ENCODE data around the gene TAF1L.
"Not testable (repeated sequence)": the region's sequence is repeated elsewhere in the genome, so short reads cannot be mapped to it uniquely, and the experiment has no call there.

The TAF1L gene

DNA sequence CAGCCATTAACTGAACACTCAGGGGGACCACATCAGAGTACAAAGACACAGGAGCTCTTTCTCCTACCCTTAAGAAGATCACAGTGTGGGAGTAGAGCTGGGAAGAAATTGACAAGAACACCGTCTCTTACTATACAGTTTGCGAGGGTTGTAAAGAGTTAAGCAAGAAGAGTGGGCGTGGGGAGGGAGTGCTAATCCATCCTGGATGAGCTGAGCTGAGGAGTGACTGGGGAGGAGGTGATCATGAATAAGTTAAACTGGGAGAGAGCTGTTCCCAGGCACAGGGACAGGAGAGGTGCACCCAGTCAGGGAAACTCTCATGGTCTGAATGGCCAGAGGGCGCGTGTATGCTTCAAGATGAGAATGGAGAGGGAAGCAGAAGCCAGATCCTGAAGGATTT lies 17.2 kb downstream of the TAF1L start:
- TF ChIP-seq, protein P1, sequence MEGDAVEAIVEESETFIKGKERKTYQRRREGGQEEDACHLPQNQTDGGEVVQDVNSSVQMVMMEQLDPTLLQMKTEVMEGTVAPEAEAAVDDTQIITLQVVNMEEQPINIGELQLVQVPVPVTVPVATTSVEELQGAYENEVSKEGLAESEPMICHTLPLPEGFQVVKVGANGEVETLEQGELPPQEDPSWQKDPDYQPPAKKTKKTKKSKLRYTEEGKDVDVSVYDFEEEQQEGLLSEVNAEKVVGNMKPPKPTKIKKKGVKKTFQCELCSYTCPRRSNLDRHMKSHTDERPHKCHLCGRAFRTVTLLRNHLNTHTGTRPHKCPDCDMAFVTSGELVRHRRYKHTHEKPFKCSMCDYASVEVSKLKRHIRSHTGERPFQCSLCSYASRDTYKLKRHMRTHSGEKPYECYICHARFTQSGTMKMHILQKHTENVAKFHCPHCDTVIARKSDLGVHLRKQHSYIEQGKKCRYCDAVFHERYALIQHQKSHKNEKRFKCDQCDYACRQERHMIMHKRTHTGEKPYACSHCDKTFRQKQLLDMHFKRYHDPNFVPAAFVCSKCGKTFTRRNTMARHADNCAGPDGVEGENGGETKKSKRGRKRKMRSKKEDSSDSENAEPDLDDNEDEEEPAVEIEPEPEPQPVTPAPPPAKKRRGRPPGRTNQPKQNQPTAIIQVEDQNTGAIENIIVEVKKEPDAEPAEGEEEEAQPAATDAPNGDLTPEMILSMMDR (IDR thresholded peaks at IDR 0.05; ENCODE audit: low read depth, low read length), result no peak
- H3K4me3 ChIP-seq (ENCODE audit: low read depth, low read length), result no peak overlapping the region

DNA sequence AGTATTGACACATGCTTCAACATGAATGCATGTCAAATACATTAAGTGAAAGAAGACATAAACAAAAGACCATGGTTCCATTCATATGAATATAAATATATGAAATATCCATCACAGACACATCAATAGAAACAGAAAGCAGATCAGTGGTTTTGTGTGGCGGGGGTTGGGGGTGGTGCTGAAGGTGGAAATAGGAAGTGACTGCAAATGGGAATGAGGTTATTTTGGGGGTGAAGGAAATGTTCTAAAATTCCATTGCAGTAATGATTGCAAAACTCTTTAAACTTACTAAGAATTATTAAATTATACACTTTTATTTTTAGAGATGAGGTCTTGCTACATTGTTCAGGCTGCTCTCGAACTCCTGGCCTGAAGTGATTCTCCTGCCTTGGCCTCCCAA lies 28.7 kb downstream of the TAF1L start:
- TF ChIP-seq, protein P1 (IDR thresholded peaks at IDR 0.05; ENCODE audit: low read depth, low read length), result no peak

DNA sequence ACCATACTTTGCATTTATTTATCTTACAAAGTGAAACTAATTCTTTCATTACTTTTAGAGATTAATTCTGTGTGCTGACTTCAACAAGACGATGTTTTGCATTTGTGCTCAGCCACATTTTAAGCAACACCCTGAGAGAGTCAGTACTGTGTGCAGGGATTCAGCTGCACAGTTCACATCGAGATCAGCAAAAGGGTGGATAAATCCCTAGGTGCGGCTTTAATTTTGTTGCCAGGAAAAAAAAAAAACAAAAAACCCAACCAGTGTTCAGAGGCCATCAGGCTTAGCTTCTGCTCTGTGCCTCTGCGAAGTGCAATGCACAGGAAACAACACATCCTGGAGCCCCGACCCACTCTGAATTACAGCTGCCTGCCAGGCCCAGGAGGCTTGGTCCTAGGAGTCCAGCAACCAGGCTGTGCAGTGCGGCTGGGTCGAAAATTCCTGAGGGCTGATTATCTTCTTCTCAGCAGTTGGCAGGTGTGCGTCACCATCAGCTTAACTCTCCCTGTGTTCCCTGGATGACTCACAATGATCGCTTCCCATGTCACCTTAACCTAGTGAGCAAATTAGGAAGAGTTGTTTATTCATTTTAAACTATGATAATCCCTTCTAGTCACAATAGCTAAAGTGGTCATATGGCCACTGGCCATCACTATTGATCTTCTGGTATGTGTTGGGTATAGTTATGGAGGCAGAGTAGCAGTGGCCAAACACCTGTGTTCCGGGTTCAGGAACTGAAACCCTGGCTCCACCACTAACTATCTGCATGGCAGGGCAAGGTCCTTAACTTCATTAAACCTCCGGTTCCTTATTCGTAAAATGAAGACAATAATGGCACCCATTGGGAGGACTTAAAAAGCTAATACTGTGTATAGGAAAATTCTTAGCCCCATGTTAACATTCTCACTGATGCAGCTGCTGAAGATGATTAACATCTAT lies 31.3 kb downstream of the TAF1L start:
- no peak overlapping the region for H3K4me3 ChIP-seq (ENCODE audit: low read depth, low read length)
- TF ChIP-seq, protein P1 (IDR thresholded peaks at IDR 0.05; ENCODE audit: low read depth, low read length), result no peak

More for the DNA sequence above, 28.7 kb downstream of the TAF1L start:
- no peak overlapping the region for H3K4me3 ChIP-seq (ENCODE audit: low read depth, low read length)

DNA sequence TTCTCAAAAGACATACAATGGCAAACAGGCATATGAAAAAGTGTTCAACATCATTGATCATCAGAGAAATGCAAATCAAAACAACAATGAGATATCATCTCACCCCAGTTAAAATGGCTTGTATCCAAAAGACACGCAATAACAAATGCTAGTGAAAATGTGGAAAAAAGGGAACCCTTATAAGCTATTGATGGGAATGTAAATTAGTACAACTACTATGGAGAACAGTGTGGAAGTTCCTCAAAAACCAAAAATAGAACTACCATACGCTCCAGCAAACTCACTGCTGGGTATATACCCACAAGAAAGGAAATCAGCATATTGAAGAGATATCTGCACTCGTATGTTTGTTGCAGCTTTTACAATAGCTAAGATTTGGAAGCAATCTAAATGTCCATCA lies 36.4 kb downstream of the TAF1L start:
- not testable (repeated sequence) for H3K4me3 ChIP-seq (ENCODE audit: low read depth, low read length)

DNA sequence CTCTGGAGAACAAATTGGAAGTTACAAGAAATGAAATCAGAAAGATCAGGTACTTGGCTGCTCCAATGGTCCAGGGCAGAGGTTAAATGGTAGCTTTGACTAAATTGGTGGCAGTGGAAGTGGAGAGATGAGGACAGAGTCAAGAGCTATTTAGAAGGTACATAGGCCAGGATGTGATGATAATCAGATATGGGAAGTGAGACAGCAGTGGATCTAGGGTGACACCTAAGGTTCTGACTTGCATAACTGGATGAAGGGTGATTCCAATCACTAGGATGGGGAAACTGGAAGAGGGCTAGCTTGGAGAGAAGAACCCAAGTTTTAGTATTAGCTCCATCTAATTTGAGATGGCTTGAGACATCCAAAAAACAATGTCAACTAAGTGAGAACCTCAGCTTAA lies 38.5 kb downstream of the TAF1L start:
- no peak overlapping the region for H3K4me3 ChIP-seq (ENCODE audit: low read depth, low read length)
- TF ChIP-seq, protein P1 (IDR thresholded peaks at IDR 0.05; ENCODE audit: low read depth, low read length), result no peak

DNA sequence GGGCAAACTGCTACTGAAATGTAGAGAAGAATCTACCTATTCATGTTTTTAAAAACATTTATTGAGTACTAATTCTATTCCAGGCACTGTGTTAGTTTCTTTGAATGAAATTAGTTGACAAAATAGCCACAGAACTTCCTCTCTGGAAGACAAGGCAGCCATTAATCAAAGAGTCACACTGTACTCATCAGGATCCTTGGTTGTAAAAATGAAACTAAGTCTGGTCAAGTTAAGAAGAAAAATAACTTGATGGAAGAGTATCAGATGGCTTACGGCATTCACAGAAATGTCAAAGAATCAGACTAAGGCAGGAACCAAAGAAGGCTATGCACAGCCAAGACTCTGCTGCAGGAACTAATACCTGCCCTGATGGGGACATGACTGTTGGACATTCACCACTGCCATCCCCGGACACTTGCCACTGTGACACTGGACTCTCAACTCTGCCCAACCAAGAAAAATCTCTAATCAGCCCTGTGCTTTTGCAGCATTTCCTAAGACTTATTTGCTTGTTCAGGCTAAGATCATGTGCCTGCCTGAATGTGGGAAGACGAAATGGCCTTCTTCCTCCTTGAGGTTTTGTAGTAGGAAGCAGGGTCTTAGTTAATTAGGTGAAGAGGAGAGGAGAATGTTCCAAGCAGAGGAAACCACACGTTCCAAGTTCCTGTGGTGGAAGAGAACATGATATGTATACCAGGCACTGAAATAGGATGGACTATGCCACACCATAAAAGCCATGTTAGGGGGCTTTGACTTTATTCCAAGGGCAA lies 39.2 kb downstream of the TAF1L start:
- TF ChIP-seq, protein P1 (IDR thresholded peaks at IDR 0.05; ENCODE audit: low read depth, low read length), result no peak
- no peak overlapping the region for H3K4me3 ChIP-seq (ENCODE audit: low read depth, low read length)

DNA sequence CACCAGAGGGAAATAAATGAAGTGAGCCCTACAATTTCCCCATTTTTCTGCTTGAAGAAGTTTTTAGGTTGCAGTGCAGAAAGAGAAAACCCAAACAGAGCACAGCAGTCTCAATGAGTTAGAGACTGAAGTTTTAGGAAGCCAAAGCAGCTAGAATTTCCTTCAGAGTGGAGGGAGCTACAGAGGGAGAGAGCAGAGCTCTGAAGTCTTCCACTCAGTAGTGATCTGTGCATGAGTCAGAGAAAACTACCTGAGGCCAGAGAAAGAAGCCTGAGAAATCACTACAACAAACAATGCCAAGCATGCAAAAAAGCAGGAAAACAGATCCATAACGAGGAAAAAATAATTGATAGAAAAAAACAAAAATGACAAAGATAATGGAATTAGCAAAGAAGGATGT lies 44.6 kb downstream of the TAF1L start:
- TF ChIP-seq, protein P1 (IDR thresholded peaks at IDR 0.05; ENCODE audit: low read depth, low read length), result no peak
- no peak overlapping the region for H3K4me3 ChIP-seq (ENCODE audit: low read depth, low read length)
